ENCODE data around the gene SORL1. TPM values are rescaled to one million over a fixed set of nuclear protein-coding genes. Genes with fewer than 3 reads are reported as not detected.

Gene SORL1
- total RNA-seq, 1 donor from 2014 or later, result 38.3 TPM

GRCh38 chr11:121521145-121522042 is 69.3 kb downstream of the SORL1 start:
- peaks cover 22% of the 10 kb centered on the region for H3K4me1 ChIP-seq
- no peak for DNase-seq (ENCODE audit: extremely low spot score in 2 of 2)
- peaks cover 0 to 13% of the 10 kb centered on the region in 2 donors for H3K36me3 ChIP-seq
- no peaks in the 10 kb centered on the region for H3K9me3 ChIP-seq
- intact Hi-C loops (cut with DNase I), result no loop called here
- no peak for TF ChIP-seq POLR2A (IDR thresholded peaks at IDR 0.05)
- peak overlapping the region; percentile 5 for H3K27ac ChIP-seq
- no peaks in the 10 kb centered on the region for H3K27me3 ChIP-seq
- no peak overlapping the region for H3K4me3 ChIP-seq

GRCh38 chr11:121522043-121522941 is 70.2 kb downstream of the SORL1 start:
- Histone ChIP-seq H3K27ac (peak overlapping the region; percentile 5), H3K36me3 (peaks cover 0 to 13% of the 10 kb centered on the region in 2 donors), H3K9me3 (no peaks in the 10 kb centered on the region), H3K27me3 (no peaks in the 10 kb centered on the region), H3K4me1 (peaks cover 22% of the 10 kb centered on the region), H3K4me3 (no peak overlapping the region)
- TF ChIP-seq POLR2AphosphoS5 (IDR thresholded peaks at IDR 0.05; ENCODE audit: insufficient read depth in 1 of 2, low read depth in 1 of 2), result no peak
- no peak for TF ChIP-seq POLR2A (IDR thresholded peaks at IDR 0.05)
- TF ChIP-seq, protein P1, sequence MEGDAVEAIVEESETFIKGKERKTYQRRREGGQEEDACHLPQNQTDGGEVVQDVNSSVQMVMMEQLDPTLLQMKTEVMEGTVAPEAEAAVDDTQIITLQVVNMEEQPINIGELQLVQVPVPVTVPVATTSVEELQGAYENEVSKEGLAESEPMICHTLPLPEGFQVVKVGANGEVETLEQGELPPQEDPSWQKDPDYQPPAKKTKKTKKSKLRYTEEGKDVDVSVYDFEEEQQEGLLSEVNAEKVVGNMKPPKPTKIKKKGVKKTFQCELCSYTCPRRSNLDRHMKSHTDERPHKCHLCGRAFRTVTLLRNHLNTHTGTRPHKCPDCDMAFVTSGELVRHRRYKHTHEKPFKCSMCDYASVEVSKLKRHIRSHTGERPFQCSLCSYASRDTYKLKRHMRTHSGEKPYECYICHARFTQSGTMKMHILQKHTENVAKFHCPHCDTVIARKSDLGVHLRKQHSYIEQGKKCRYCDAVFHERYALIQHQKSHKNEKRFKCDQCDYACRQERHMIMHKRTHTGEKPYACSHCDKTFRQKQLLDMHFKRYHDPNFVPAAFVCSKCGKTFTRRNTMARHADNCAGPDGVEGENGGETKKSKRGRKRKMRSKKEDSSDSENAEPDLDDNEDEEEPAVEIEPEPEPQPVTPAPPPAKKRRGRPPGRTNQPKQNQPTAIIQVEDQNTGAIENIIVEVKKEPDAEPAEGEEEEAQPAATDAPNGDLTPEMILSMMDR (IDR thresholded peaks at IDR 0.05), result no peak
- DNase-seq (ENCODE audit: extremely low spot score in 2 of 2), result peak in 1 of 2 donors; percentile 67
- intact Hi-C loops (cut with DNase I), result no loop called here

GRCh38 chr11:121523581-121524232 is 71.6 kb downstream of the SORL1 start:
- Histone ChIP-seq H3K36me3 (peaks cover 0 to 13% of the 10 kb centered on the region in 2 donors), H3K9me3 (no peaks in the 10 kb centered on the region), H3K4me3 (no peak overlapping the region), H3K27me3 (no peaks in the 10 kb centered on the region), H3K4me1 (peaks cover 22% of the 10 kb centered on the region), H3K27ac (no peak overlapping the region)
- intact Hi-C loops (cut with DNase I), result no loop called here
- TF ChIP-seq POLR2A (IDR thresholded peaks at IDR 0.05) (no peak), POLR2AphosphoS5 (IDR thresholded peaks at IDR 0.05; ENCODE audit: insufficient read depth in 1 of 2, low read depth in 1 of 2) (no peak)
- TF ChIP-seq, protein P1 (IDR thresholded peaks at IDR 0.05), result no peak
- no peak for DNase-seq (ENCODE audit: extremely low spot score in 2 of 2)

DNA sequence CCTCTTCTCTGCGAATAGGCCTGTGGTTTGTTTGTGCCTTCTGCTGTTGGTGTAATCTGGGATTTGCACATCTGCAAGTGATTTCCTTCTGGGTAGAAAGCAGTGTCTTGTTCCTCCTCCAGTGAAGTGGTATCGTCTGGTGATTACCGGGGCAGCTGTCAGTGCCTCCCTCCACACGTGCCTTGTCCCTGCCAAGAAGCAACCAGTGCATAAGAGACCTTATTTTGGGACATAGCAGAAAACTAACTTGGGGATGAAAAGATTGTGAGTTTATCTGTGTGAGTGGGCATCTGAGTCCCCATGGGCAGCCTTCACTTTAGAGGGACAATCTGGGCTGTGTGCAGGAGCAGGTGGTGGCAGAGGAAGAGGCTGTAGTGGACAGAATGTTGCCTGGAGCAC is 72.1 kb downstream of the SORL1 start:
- DNase-seq (ENCODE audit: extremely low spot score in 2 of 2), result no peak
- intact Hi-C loops (cut with DNase I), result no loop called here
- Histone ChIP-seq H3K4me1 (peaks cover 22% of the 10 kb centered on the region), H3K4me3 (no peak overlapping the region), H3K27me3 (no peaks in the 10 kb centered on the region), H3K27ac (no peak overlapping the region), H3K9me3 (no peaks in the 10 kb centered on the region), H3K36me3 (peaks cover 0 to 13% of the 10 kb centered on the region in 2 donors)
- TF ChIP-seq, protein P1 (IDR thresholded peaks at IDR 0.05), result no peak
- TF ChIP-seq POLR2AphosphoS5 (IDR thresholded peaks at IDR 0.05; ENCODE audit: insufficient read depth in 1 of 2, low read depth in 1 of 2) (no peak), POLR2A (IDR thresholded peaks at IDR 0.05) (no peak)

DNA sequence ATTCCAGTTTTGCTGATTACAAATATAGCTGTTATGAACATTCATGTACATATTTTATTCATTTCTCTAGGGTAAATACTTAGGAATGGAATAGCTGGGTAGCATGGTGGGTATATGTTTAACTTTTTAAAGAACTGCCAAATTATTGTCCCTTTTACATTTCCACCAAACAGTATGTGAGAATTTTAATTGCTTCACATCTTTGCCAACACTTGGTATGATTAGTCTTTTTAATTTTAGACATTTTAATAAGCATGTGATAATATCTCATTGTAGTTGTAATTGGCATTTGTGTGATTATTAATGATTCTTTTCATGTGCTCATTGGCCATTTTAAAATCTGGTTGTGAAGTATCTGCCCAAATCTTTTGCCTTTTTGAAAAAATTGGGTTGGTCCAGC is 73.3 kb downstream of the SORL1 start:
- H3K36me3 ChIP-seq, result peaks cover 0 to 13% of the 10 kb centered on the region in 2 donors
- no peak overlapping the region for H3K4me3 ChIP-seq
- DNase-seq (ENCODE audit: extremely low spot score in 2 of 2), result no peak
- TF ChIP-seq POLR2A (IDR thresholded peaks at IDR 0.05) (no peak), POLR2AphosphoS5 (IDR thresholded peaks at IDR 0.05; ENCODE audit: insufficient read depth in 1 of 2, low read depth in 1 of 2) (no peak)
- TF ChIP-seq, protein P1 (IDR thresholded peaks at IDR 0.05), result no peak
- no peaks in the 10 kb centered on the region for H3K27me3 ChIP-seq
- no peaks in the 10 kb centered on the region for H3K9me3 ChIP-seq
- intact Hi-C loops (cut with DNase I), result no loop called here
- H3K4me1 ChIP-seq, result peaks cover 16% of the 10 kb centered on the region
- H3K27ac ChIP-seq, result no peak overlapping the region
